RKO (cell line): ENCODE results near the gene OR9K2.
A peak's percentile ranks its signal among the peaks of the same experiment; 100 is the strongest.
"Not testable (repeated sequence)": the region's sequence is repeated elsewhere in the genome, so short reads cannot be mapped to it uniquely, and the experiment has no call there.

Experiments used
- DNase-seq: peaks from one replicate; pipeline ENCODE4 v3.0.0-alpha.2; 2016; ENCODE audit warnings: low spot score

Gene OR9K2

GRCh38 chr12:55126106-55126505 lies at the start of gene OR9K2:
Gene OR9K2, plus strand, starts transcription at chr12:55126406. Its CDS starts 3,429 bp downstream, at chr12:55129835.
- DNase-seq = no peak

GRCh38 chr12:55092579-55092978 lies 33.6 kb upstream of the OR9K2 start:
- no peak for DNase-seq

GRCh38 chr12:55112378-55112875 lies 13.8 kb upstream of the OR9K2 start:
- no peak for DNase-seq

DNA sequence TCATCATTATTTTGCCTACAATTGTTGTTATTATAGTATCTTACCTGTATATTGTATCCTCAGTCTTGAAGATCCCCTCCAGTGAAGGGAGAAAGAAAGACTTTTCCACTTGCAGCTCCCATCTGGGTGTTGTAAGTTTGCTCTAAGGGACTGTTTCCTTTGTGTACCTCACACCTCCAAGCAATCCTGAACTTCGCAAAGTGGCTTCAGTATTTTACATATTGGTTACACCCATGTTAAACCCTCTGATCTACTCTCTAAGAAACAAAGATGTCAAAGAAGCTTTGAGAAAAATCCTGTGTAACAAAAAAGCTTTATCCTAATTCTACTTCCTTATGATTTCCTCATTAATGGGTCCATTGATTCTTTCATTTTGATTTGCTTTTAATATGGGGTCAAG lies 10.1 kb upstream of the OR9K2 start:
- no peak for DNase-seq

DNA sequence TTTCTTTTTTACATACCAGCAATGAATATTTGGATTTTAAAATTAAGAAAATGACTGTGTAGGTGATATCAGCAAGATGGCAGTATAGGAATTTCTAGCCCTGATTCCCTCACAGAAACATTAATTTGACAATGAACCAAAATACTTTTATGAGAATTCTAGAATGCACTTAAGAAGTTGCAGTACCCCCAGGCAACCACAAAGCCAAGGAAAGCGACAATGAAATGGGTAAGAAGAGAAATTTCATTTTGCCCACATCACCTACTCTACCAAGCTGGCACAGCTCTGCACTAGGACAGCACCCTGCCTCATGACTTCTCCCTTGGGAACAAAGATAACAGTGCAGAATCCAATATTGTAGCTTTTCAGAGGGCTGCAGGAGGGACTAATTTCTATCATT lies 6.6 kb downstream of the OR9K2 start:
- no peak for DNase-seq

DNA sequence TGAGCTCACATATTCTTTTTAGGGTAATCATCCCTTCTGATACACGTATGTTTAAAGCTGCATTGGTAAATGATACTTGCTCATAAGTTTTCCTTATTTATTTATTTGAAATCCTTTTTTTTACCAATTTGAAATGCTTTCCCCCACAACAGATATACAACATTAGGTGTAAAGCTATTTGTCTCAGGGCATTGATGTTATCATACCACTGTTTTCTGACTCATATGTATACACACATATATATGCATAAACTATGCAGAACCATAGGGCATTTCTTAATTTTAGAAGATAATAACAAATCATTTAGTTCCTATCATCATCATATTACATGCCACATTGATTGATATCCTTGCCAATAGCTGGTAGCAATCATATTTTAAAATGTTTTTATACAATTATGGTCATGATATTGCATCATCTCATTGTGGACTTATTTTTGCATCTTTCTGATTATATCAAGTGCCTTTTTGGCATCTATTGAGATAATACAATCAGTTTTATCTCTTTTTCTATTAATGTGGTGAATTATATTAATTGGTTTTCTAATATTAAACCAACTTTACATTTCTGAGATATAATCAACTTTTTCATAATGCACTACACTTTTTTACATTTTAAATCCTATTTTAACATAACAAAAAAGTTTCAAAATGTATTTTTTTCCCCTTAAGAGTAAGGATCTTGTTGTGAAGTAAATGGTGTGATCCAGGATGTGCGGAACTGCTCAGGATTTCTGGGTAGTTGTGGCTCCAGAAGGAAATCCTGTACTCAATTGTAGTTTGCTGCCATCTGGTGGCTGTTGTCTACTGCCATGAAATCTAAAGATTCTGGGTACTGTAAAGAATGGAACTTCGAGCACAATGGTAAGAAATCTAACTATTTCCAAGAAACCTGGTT lies 16.7 kb downstream of the OR9K2 start:
- DNase-seq = peak; percentile 80

DNA sequence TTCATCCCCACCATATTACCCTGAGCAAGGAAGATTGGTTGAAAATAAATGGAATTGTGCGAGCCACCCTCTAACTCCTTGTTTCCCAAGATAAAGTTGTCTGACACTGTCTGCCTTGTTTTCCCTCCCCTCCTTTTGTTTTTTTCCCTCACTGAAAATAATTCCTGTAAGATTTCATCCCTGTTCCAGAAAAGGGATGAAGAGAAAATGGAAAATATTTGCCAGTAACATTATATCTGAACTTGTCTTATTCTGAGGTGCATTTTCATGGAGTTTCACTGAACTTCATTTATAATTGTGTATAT lies 17.3 kb downstream of the OR9K2 start:
- DNase-seq = no peak

GRCh38 chr12:55167010-55167640 lies 40.9 kb downstream of the OR9K2 start:
- not testable (repeated sequence) for DNase-seq

DNA sequence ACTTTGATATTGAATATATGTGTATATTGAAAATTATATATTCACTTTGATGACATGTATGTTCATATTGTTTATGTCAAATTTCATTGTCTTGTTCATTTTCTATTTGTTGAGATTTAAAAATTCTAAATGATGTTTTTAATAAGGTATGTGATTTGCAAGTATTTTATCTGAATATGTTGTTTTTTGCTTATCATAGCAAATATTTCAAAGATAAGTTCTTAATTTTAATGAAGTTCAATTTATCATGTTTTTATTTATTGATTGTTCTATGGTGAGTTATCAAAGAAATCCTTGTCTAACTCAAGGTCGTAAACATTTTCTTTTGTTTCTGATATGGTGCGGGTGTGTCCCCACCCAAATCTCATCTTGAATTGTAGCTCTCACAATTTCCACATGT lies 45.2 kb downstream of the OR9K2 start:
- no peak for DNase-seq

- DNase-seq = not testable (repeated sequence)
Measured at GRCh38 chr12:55171846-55172245, 45.6 kb downstream of the OR9K2 start.

DNA sequence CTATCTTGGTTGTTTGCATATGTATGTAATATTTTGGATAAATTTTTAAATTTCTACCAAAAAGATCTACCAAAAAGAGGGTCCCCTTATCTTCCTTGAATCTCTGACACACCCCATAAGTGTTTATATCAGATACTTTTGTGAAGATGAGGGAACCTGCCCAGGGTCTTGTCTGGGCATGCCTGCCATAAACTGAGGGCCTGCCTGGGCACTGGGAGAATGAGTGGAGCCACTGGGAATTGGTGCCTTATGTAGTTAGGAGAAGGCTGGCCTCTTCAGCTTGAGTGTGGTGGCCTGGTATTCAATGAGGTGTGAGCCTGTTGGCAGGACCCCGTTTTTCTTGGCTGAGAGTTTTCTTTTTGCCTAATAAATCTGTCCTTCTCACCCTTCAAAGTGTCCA lies 46.5 kb downstream of the OR9K2 start:
- no peak for DNase-seq

- no peak for DNase-seq
Measured at GRCh38 chr12:55173456-55173855, 47.2 kb downstream of the OR9K2 start.
